ENCODE data around the gene CTNNA2.
"Not testable (repeated sequence)": the region's sequence is repeated elsewhere in the genome, so short reads cannot be mapped to it uniquely, and the experiment has no call there.

The CTNNA2 gene

GRCh38 chr2:80075719-80076118, 562.9 kb downstream of the CTNNA2 start:
- DNase-seq (ENCODE audit: extremely low spot score): no peak
- CTCF ChIA-PET: no interaction called here
- POLR2A ChIA-PET: no interaction called here
- TF ChIP-seq CTCF (IDR thresholded peaks at IDR 0.05; ENCODE audit: control extremely low read depth, extremely low read depth, low read depth, missing control alignments): no peak

- TF ChIP-seq CTCF (IDR thresholded peaks at IDR 0.05; ENCODE audit: control extremely low read depth, extremely low read depth, low read depth, missing control alignments): no peak
- ChIA-PET CTCF (interaction anchor here (1.3 kb wide), 3 partner anchors 12 to 26 kb away, joined by 3 read pairs; no protein-coding TSS in a partner anchor), POLR2A (no interaction called here)
- no peak for DNase-seq (ENCODE audit: extremely low spot score)
These were observed 565.6 kb downstream of the CTNNA2 start for GRCh38 chr2:80078290-80079036.

GRCh38 chr2:80080957-80081356, 568.1 kb downstream of the CTNNA2 start:
- TF ChIP-seq CTCF (IDR thresholded peaks at IDR 0.05; ENCODE audit: control extremely low read depth, extremely low read depth, low read depth, missing control alignments): no peak
- no peak for DNase-seq (ENCODE audit: extremely low spot score)
- CTCF ChIA-PET: interaction anchor here (0.9 to 1.7 kb wide), 3 partner anchors 9 to 23 kb away, joined by 3 to 6 read pairs (median 3); no protein-coding TSS in a partner anchor
- POLR2A ChIA-PET: no interaction called here

DNA sequence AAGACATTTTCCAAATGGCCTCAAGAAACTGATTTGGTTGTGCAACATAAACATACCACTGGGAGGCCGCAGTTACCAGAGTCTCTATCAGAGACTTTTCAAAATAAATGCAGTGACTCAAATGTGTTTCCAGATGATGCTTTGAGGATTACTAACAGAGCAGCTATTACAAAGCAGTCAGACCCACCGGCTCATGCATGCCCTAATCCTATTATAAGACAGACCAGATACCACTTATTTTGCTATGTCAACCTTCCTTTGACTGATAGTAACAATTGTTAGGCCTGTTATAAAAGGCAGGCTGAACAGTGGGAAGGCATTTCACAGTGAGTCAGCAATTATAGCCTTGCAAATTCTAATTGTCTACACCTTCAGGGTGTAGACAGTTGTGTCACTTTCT, 574.0 kb downstream of the CTNNA2 start:
- POLR2A ChIA-PET: no interaction called here
- no peak for TF ChIP-seq CTCF (IDR thresholded peaks at IDR 0.05; ENCODE audit: control extremely low read depth, extremely low read depth, low read depth, missing control alignments)
- no peak for DNase-seq (ENCODE audit: extremely low spot score)
- CTCF ChIA-PET: no interaction called here

DNA sequence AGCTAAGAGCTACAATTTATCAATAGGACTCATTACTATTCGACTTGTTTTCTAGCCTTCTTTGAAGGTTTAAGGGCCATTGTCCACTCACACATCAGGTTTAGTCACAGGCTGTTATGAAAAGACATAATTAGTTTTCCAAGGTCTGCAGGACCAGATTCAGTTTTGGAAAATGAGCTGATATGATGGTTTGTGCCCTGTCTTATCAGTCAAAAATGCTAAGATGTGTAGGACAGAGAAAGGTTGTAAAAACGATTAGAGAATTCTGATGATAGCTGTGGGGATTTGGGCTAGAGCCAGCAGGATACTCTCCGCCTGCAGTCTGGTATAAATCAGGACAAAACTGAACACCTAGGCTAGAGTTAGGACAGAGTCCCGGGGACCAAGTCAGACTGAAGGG, 578.4 kb downstream of the CTNNA2 start:
- CTCF ChIA-PET: interaction anchor here (1.0 to 1.9 kb wide), 4 partner anchors 9 to 17 kb away, joined by 3 to 6 read pairs (median 4); no protein-coding TSS in a partner anchor
- TF ChIP-seq CTCF (IDR thresholded peaks at IDR 0.05; ENCODE audit: control extremely low read depth, extremely low read depth, low read depth, missing control alignments): no peak
- POLR2A ChIA-PET: no interaction called here

GRCh38 chr2:80092474-80092873, 579.6 kb downstream of the CTNNA2 start:
- TF ChIP-seq CTCF (IDR thresholded peaks at IDR 0.05; ENCODE audit: control extremely low read depth, extremely low read depth, low read depth, missing control alignments): no peak
- ChIA-PET POLR2A (no interaction called here), CTCF (interaction anchor here (1.7 to 1.9 kb wide), 2 partner anchors 8 to 12 kb away, joined by 4 to 6 read pairs; no protein-coding TSS in a partner anchor)
- no peak for DNase-seq (ENCODE audit: extremely low spot score)

More for the DNA sequence above, 578.4 kb downstream of the CTNNA2 start:
- DNase-seq (ENCODE audit: extremely low spot score): no peak

GRCh38 chr2:80098503-80098902, 585.7 kb downstream of the CTNNA2 start:
- POLR2A ChIA-PET; DNase-seq (ENCODE audit: extremely low spot score); CTCF ChIA-PET: not testable (repeated sequence)
